Measurements from ENCODE around the gene THY1. TPM values are rescaled to one million over a fixed set of nuclear protein-coding genes. Genes with fewer than 3 reads are reported as not detected.
A peak's percentile ranks its signal among the peaks of the same experiment; 100 is the strongest.
"Not testable (repeated sequence)": the region's sequence is repeated elsewhere in the genome, so short reads cannot be mapped to it uniquely, and the experiment has no call there.

Gene THY1
- total RNA-seq, 1 donor from 2014 or later = 49.2 TPM

GRCh38 chr11:119384332-119384731 lies 38.6 kb downstream of the THY1 start:
- peaks cover 4% of the 10 kb centered on the region for H3K27me3 Mint-ChIP-seq (ENCODE audit: insufficient read depth, low read depth)
- H3K27ac ChIP-seq = no peak overlapping the region
- no peak for DNase-seq (ENCODE audit: low spot score)

GRCh38 chr11:119382513-119382912 lies 40.5 kb downstream of the THY1 start:
- H3K9me3 Mint-ChIP-seq; H3K4me3 Mint-ChIP-seq; H3K27ac Mint-ChIP-seq; H3K79me2 ChIP-seq (ENCODE audit: low read depth); H3K9ac ChIP-seq; H3K36me3 ChIP-seq; H3K36me3 Mint-ChIP-seq; H3K9me3 ChIP-seq (ENCODE audit: low read depth); H3K27ac ChIP-seq; H4K20me1 ChIP-seq (ENCODE audit: low read depth); H3K27me3 Mint-ChIP-seq (ENCODE audit: insufficient read depth, low read depth); H2AFZ ChIP-seq (replicated peaks); DNase-seq (ENCODE audit: low spot score): not testable (repeated sequence)
- Histone ChIP-seq H3K4me3 (peak overlapping the region; percentile 57), H3K27me3 (peaks cover 22% of the 10 kb centered on the region), H3F3A (ENCODE audit: low read depth) (peaks cover 37% of the 10 kb centered on the region), H3K4me1 (peaks cover 35% of the 10 kb centered on the region), H3K4me2 (peak overlapping the region; percentile 91)
- peaks cover 24% of the 10 kb centered on the region for H3K4me1 Mint-ChIP-seq

More at GRCh38 chr11:119384332-119384731, 38.6 kb downstream of the THY1 start:
- Histone ChIP-seq H3K4me1 (peaks cover 16% of the 10 kb centered on the region), H3K36me3 (no peaks in the 10 kb centered on the region), H3K4me3 (no peak overlapping the region), H2AFZ (replicated peaks) (no peak overlapping the region), H3K9me3 (ENCODE audit: low read depth) (no peaks in the 10 kb centered on the region), H3K79me2 (ENCODE audit: low read depth) (no peaks in the 10 kb centered on the region), H3F3A (ENCODE audit: low read depth) (peaks cover 19% of the 10 kb centered on the region), H3K4me2 (no peak overlapping the region), H3K27me3 (peaks cover 22% of the 10 kb centered on the region), H4K20me1 (ENCODE audit: low read depth) (no peaks in the 10 kb centered on the region), H3K9ac (no peak overlapping the region)
- Mint-ChIP-seq H3K27ac (no peak overlapping the region), H3K9me3 (no peaks in the 10 kb centered on the region), H3K4me3 (no peak overlapping the region), H3K36me3 (no peaks in the 10 kb centered on the region), H3K4me1 (peaks cover 8% of the 10 kb centered on the region)
- TF ChIP-seq EZH2 (IDR thresholded peaks at IDR 0.05) = no peak
- no peak for TF ChIP-seq CTCF (IDR thresholded peaks at IDR 0.05)
- TF ChIP-seq EZH2phosphoT487 (IDR thresholded peaks at IDR 0.05) = no peak

GRCh38 chr11:119382101-119382500 lies 40.9 kb downstream of the THY1 start:
- H3F3A ChIP-seq (ENCODE audit: low read depth) = peaks cover 41% of the 10 kb centered on the region
- Mint-ChIP-seq H3K4me1 (peaks cover 24% of the 10 kb centered on the region), H3K9me3 (no peaks in the 10 kb centered on the region), H3K27ac (no peak overlapping the region), H3K27me3 (ENCODE audit: insufficient read depth, low read depth) (peaks cover 6% of the 10 kb centered on the region), H3K4me3 (no peak overlapping the region), H3K36me3 (no peaks in the 10 kb centered on the region)
- no peak overlapping the region for H3K27ac ChIP-seq
- no peaks in the 10 kb centered on the region for H3K36me3 ChIP-seq
- H2AFZ ChIP-seq (replicated peaks) = peak overlapping the region; percentile 20
- H4K20me1 ChIP-seq (ENCODE audit: low read depth) = peaks cover 6% of the 10 kb centered on the region
- H3K4me1 ChIP-seq = peaks cover 39% of the 10 kb centered on the region
- H3K4me3 ChIP-seq = peak overlapping the region; percentile 57
- peak overlapping the region; percentile 91 for H3K4me2 ChIP-seq
- no peak overlapping the region for H3K9ac ChIP-seq
- H3K9me3 ChIP-seq (ENCODE audit: low read depth) = no peaks in the 10 kb centered on the region
- DNase-seq (ENCODE audit: low spot score) = no peak
- peaks cover 22% of the 10 kb centered on the region for H3K27me3 ChIP-seq
- TF ChIP-seq EZH2 (IDR thresholded peaks at IDR 0.05) = no peak
- TF ChIP-seq CTCF (IDR thresholded peaks at IDR 0.05) = no peak
- no peak for TF ChIP-seq EZH2phosphoT487 (IDR thresholded peaks at IDR 0.05)
- H3K79me2 ChIP-seq (ENCODE audit: low read depth) = no peaks in the 10 kb centered on the region

- Histone ChIP-seq H3K9me3 (ENCODE audit: low read depth) (no peaks in the 10 kb centered on the region), H3K27me3 (peaks cover 22% of the 10 kb centered on the region), H3K36me3 (no peaks in the 10 kb centered on the region), H3K9ac (no peak within 1 kb of the TSS), H3K79me2 (ENCODE audit: low read depth) (no peaks in the 10 kb centered on the region), H2AFZ (replicated peaks) (peak within 1 kb of the TSS; percentile 80), H4K20me1 (ENCODE audit: low read depth) (peaks cover 6% of the 10 kb centered on the region), H3F3A (ENCODE audit: low read depth) (peaks cover 48% of the 10 kb centered on the region), H3K4me2 (peak within 1 kb of the TSS; percentile 91), H3K27ac (no peak within 1 kb of the TSS), H3K4me1 (peaks cover 46% of the 10 kb centered on the region), H3K4me3 (peak within 1 kb of the TSS; percentile 57)
- Mint-ChIP-seq H3K4me3 (no peak within 1 kb of the TSS), H3K27ac (no peak within 1 kb of the TSS), H3K4me1 (peaks cover 28% of the 10 kb centered on the region), H3K27me3 (ENCODE audit: insufficient read depth, low read depth) (peaks cover 6% of the 10 kb centered on the region), H3K36me3 (no peaks in the 10 kb centered on the region), H3K9me3 (no peaks in the 10 kb centered on the region)
- TF ChIP-seq EZH2 (IDR thresholded peaks at IDR 0.05) = no peak
- peak; percentile 85 for TF ChIP-seq CTCF (IDR thresholded peaks at IDR 0.05)
- peak; percentile 96 for DNase-seq (ENCODE audit: low spot score)
Observed at GRCh38 chr11:119381181-119381988, 41.6 kb downstream of the THY1 start, which contains the start of gene USP2. USP2 (minus strand) TSS chr11:119381690; CDS start chr11:119373480, 8,210 bp downstream.

Measured in neural progenitor cell (in vitro differentiated cells).